Posterior cingulate gyrus (tissue), 11 donors: ENCODE measurements around the gene NAA40.
"Not testable (repeated sequence)": the region's sequence is repeated elsewhere in the genome, so short reads cannot be mapped to it uniquely, and the experiment has no call there.

Source experiments
- DNase-seq, 10 donors: peaks; one replicate each; pipeline versions ENCODE4 v3.0.0 to v3.0.0-alpha.2; 2020 to 2021; ENCODE audit warnings: mixed read lengths in 3 of 10
- intact Hi-C: fragments of 100-400 bp; cut with DNase I; formaldehyde crosslinking; loops from one replicate; pipeline ENCODE4 v1.15.1; 2023

The NAA40 gene

GRCh38 chr11:63931045-63931444 is 7.8 kb upstream of the NAA40 start:
- DNase-seq: peak in 3 of 10 donors; percentile 85 to 91 (median 87)
- intact Hi-C loops: no loop called here

GRCh38 chr11:63931876-63932275 is 6.9 kb upstream of the NAA40 start:
- peak in 7 of 10 donors; percentile 70 to 97 (median 87) for DNase-seq
- intact Hi-C loops: no loop called here

DNA sequence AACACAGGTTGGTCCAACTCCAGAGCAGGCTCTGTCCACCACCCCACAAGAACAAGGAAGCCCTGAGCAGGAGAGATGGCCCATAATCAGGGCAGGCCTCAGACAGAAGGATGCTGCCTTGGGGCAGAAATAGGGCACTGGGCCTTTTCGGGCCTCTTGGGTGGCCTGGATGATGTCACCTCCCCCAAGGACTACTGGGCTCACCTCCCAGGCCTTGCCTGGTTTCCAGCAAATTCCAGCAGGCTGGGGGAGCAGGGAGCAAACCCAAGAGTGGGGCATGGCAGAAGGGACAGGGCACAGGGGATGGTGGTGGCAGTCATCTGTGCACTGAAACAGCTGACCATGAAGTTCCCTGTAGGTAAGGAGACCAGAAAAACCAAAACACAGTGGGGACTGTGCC is 5.3 kb upstream of the NAA40 start:
- intact Hi-C loops: no loop called here
- DNase-seq: no peak

DNA sequence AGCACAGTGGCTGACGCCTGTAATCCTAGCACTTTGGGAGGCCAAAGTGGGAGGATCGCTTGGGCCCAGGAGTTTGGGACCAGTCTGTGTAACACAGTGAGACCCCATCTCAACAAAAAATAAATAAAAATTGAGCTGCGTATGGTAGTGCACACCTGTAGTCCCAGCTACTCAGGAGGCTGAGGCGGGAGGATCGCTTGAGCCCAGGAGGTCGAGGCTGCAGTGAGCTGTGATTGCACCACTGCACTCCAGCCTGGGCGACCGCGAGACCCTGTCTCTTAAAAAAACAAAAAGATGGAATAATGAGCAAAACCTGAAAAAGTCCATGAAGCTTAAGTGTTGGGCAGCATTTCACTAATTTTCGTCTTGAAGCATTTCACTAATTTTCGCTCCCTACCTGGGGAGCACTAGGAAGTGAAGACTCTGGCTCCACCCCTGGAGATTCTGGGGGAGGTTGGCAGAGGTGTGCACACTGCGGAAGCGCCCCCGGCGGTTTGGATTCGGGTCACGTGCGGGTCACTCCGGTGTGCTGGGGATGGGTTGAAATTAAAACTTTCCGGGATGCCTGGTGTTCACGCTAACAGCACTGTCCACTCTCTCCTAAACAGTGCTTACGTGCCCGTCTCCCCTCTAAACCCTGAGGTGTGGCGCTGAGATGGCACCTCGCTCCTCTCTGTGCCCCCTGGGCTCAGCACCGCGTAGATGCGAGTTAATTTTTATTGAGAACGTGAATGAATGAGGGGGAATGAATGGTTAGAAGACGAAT is 906 bp upstream of the NAA40 start:
- no peak for DNase-seq
- intact Hi-C loops: loop anchor here (1.0 kb wide), 1 partner anchor 21 kb away; the partner anchor contains the start of gene RCOR2

- intact Hi-C loops: no loop called here
- no peak for DNase-seq
Observed at GRCh38 chr11:63939397-63939891, 642 bp downstream of the NAA40 start.

DNA sequence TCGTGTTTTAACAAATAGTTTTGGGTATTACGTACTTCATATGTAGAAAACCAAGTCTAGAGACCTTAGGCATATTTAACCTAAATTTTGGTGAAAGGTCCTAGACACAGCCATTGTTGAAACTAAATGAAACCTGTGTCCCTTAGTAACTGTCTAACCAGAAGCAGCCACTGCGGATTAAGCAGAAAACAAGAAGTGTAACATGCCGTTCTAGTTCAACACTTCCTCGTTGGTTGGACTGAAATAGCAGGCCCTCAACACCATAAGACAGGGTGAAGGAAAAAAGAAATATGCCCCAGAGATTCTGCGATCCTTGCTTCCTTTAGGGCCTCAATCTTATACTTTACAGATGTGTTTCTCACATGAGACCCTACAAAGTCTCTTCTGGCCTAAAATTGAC is 2.0 kb downstream of the NAA40 start:
- intact Hi-C loops: no loop called here
- DNase-seq: no peak

GRCh38 chr11:63941901-63942300 is 3.1 kb downstream of the NAA40 start:
- intact Hi-C loops: no loop called here
- DNase-seq: no peak

DNA sequence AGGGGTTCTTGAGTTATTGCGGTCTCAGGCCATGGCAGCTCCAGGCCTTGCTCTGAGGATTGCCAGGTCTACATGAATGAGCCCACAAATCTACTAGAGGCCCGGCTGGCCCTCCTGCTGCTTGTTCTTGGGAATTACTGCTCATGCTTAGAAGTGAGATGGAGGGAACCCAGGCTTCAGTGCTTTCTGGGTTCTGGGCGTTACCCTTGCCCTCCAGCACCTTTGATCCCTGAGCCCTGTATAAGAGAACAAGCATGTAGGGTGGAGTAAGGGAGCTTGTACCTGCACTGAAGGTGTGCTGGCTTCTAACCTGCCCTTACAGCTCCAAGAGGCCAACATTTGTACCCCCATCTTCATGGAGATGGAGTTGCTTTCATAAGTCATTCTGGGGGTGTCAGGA is 4.0 kb downstream of the NAA40 start:
- intact Hi-C loops: no loop called here
- no peak for DNase-seq

DNA sequence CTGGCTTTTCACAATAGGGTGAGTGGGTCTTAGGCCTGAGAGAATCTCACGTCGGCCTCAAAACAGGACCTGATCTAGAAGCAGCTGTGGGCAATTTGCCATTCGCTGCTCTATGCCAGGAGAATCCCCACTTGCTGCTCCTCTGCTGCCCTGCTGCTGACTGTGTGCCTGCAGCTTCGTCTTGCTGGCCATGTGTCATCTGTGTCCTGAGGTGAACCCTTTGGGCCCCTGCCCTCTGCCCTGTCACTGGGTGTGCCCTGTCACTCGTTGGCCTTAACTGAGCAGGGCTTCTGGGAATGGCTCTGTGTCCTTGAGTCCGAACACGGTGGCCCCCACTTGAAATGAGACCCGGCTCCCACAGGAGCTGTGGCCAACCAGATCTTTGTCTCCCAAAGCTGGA is 6.2 kb downstream of the NAA40 start:
- DNase-seq: no peak
- intact Hi-C loops: loop anchor here (1.0 kb wide), 1 partner anchor 177 kb away; the partner anchor contains the start of gene ZFTA

DNA sequence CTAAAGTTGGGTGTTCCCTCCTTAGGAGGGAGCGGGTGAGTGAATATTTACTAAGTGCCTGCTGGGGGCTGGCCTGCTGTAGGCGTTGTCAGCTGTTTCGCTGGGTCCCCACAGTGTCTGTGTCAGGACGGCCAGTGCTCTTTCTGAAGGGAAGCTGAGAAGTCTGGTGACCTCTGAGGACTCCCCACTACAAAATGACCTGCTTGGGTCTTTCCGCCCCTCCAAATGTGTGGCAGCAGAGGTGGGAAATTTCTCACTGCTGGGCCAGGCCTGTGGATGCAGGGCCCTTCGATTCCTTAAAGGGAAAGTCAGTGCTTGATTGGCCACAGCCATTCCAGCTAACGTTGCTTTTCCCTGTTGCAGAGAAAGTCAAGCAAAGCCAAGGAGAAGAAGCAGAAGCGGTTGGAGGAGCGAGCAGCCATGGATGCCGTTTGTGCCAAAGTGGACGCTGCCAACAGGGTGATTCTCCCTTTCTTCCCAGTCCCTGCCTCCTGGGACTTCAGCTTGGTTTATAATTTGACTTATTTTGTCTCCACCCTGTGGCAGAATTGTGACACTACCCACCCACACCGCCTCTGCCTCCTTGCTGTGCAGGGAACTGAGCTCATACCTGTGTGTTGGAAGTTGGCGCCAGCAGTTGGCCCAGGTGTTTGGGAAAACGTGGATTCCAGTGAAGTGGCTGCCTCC is 6.8 kb downstream of the NAA40 start:
- intact Hi-C loops: loop anchor here (1.0 kb wide), 2 partner anchors 108 to 177 kb away; partner anchors contain the start of gene ZFTA

DNA sequence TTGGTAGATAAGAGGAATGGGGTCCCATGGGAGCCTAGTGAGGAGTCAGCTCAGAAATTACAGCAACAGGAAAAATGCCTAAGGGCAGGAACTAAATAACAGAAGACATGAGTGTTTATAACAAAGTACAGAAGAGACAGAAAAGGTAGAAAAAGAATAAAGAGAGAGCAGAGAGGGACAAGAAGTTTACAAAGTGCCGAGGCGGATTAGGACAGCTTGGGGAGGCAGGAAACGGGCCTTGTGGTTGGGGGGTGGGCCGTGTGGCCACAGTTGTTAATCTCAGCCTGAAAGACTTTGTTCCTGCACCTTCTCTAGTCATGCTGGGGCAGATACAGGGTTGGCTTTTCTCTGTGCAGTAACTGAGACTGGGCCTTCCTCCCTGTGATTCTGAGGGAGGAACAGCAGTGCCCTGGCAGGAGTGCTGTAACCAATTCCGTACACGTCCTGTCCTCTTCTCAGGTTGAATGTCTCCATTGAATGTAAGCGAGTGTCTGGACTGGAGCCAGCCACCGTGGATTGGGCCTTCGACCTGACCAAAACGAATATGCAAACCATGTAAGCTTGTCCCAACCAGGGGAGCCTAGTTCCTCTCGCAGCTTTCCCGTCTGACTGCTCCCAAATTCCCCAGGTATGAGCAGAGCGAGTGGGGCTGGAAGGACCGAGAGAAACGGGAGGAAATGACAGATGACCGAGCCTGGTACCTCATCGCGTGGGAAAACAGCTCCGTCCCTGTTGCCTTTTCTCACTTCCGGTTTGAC is 13.2 kb downstream of the NAA40 start:
- intact Hi-C loops: no loop called here
- DNase-seq: peak in 1 of 10 donors; percentile 20

More for the DNA sequence above, 6.8 kb downstream of the NAA40 start:
- DNase-seq: peak; percentile 47 to 95 (median 72)

- intact Hi-C loops: no loop called here
- DNase-seq: peak in 1 of 10 donors; percentile 38
Observed at GRCh38 chr11:63952570-63952969, 13.8 kb downstream of the NAA40 start.

DNA sequence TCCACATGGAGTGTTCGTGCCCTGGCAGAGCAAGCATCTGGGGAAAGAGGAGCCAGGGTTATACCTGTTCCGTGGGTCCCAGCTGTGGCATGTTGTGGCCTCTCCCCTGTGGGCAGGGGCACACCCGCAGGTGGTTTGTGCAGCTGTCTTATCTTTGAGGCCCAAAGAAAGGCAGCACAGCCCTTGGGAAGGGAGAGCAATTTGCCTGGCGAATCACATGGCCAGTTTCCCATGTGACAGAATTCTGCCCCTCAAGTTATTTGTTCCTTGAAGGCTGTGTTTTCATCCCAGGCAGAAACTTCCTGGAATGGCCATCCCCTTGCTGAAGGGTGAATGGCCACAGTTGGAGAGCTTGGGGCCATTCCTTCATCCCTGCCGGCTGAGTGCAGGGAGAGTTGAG is 19.2 kb downstream of the NAA40 start:
- intact Hi-C loops: no loop called here

GRCh38 chr11:63961608-63962412 is 23.0 kb downstream of the NAA40 start:
- no peak for DNase-seq
- intact Hi-C loops: no loop called here

More for the DNA sequence above, 19.2 kb downstream of the NAA40 start:
- DNase-seq: no peak

GRCh38 chr11:63963895-63964294 is 25.1 kb downstream of the NAA40 start:
- intact Hi-C loops, DNase-seq: not testable (repeated sequence)

DNA sequence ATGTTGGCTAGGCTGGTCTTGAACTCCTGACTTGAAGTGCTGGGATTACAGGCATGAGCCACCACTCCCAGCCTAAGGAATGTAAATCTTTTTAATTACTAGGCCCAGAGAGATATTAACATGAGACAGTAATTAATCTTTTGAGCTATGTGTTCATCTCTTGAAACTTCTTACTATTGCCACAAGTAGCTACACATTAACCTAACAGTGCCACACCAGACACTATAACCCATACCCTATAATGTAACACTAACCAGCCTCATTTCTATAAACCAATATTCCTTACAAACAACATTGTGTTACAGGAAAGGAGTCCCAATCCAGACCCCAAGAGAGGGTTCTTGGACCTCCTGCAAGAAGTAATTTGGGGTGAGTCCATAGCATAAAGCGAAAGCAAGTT is 27.6 kb downstream of the NAA40 start:
- intact Hi-C loops: no loop called here
- no peak for DNase-seq

DNA sequence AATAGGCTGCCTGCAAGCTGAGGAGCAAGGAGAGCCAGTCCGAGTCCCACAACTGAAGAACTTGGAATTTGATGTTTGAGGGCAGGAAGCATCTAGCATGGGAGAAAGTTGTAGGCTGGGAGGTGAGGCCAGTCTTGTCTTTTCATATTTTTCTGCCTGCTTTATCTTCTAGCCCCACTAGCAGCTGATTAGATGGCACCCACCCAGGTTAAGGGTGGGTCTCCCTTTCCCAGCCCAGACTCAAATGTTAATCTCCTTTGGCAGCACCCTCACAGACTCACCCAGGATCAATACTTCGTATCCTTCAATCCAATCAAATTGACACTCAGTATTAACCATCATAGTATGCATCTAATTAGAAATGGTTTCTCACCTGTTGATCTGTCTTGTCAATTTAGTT is 30.7 kb downstream of the NAA40 start:
- intact Hi-C loops: no loop called here
- DNase-seq: no peak

DNA sequence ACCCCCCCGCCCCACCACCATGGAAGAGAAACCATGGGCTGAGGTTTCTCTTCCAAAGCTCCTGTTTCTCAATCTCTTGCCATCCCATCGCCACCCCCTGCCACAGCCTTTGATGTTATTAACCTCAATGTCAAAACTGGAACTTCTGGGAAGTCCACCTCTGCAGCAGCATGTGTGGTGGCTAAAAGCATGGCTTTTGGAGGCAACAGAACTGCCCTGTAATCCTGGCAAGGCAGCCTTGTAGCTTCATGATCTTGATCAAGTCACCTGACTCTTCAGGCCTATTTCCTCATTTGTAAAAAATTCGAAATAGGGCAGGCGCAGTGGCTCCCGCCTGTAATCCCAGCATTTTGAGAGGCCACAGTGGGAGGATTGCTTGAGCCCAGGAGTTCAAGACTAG is 32.1 kb downstream of the NAA40 start:
- no peak for DNase-seq
- intact Hi-C loops: no loop called here

- intact Hi-C loops, DNase-seq: not testable (repeated sequence)
Observed at GRCh38 chr11:63973912-63974258, 35.1 kb downstream of the NAA40 start.
